ENCODE data around the gene ZFTA. TPM values are rescaled to one million over a fixed set of nuclear protein-coding genes. Genes with fewer than 3 reads are reported as not detected.
A peak's percentile ranks its signal among the peaks of the same experiment; 100 is the strongest.
"Not testable (repeated sequence)": the region's sequence is repeated elsewhere in the genome, so short reads cannot be mapped to it uniquely, and the experiment has no call there.

The ZFTA gene
- total RNA-seq: 2.9 TPM

- ATAC-seq: peak; percentile 27
These were observed at the start of gene ZFTA for GRCh38 chr11:63768237-63769041. TSS of gene ZFTA (minus strand) at chr11:63768775. CDS start at chr11:63768622, 153 bp downstream.

DNA sequence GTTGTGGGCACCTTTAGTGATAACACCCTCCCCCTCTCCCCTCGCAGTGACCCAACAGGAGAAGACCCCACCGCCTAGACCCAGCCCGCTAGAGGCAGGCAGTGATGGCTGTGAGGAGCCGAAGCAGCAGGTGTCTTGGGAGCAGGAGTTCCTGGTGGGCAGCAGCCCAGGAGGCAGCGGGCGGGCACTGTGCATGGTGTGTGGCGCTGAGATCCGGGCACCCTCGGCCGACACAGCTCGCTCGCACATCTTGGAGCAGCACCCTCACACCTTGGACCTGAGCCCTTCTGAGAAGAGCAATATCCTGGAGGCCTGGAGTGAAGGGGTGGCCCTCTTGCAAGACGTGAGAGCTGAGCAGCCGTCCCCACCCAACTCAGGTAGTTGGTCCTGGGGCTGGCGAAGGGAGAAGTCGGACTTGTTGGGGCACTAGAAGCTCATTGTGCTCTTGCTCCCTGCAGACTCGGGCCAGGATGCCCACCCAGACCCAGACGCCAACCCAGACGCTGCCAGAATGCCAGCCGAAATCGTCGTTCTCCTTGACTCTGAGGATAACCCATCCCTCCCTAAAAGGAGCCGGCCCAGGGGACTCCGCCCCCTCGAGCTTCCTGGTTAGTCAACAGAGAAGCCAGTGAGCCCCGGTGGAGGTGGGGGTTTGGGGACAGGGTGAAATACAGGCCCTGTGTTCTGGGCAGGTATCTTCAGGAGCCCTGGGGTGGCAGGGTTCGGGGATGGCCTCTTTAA is 49.4 kb upstream of the ZFTA start:
- ATAC-seq: no peak

DNA sequence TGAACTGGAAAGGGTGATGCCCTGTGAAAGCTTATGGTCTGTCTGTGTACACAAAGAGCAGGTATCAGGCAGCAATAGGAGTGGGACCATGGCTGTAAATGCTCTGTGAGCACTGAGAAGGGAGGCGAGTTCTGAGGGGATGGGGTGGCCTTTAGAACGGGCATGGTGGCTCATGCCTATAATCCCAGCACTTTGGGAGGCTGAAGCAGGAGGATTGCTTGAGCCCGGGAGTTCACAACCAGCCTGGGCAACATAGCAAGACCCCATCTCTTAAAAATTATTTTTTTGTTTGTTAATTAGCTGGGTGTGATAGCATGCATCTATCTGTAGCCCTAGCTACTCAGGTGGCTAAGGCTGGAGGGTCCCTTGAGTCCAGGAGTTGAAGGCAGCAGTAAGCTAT is 48.2 kb upstream of the ZFTA start:
- ATAC-seq: no peak

DNA sequence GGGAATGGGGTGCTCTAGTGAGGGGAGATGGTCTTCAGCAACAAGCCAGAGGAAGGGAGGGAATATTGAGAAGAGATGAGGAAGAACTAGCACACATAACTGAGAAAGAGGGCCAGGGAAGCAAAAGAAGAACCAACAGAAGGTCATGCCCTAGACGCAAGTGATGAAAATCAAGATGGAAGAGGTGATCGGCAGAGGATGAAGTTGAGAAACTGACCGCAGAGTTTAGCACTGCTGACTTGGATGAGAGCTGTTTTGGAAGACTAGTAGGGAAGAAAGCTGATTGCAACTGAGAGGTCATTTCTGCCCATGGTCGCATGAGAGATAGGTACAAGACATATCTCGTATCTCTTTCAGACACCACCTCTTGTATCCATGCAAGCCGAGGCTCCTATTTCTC is 47.6 kb upstream of the ZFTA start:
- no peak for ATAC-seq

- ATAC-seq: no peak
These were observed 45.8 kb upstream of the ZFTA start for GRCh38 chr11:63814383-63814736.

- peak; percentile 27 for ATAC-seq
These were observed 45.2 kb upstream of the ZFTA start for GRCh38 chr11:63813563-63814382.

DNA sequence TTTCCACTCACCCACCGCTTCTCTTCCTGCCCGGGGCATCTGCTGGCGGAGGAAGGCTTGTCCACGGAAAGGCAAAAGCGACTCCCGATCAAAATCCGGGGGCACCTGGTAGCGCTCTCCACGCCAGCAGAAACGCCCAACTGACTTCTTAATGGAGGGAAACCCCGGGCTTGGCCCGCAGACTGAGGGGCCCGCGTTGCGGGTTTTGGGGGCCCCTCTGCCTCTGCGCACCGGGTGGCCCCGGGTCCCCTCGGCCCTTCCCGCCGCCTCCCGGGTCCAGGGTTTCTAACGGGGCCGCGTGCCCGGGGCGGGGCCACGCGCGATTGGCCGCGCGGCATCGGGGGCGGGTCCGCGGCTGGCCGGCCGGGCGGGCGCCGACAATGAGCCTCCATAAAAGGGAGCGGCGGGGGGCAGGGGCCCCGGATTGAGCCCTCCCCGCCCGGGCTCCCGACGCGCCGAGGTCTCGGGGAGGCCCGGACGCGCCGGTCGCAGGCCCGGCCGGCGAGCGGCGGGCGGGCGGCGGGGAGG is 44.5 kb upstream of the ZFTA start, which contains the start of gene SPINDOC:
SPINDOC (plus strand) TSS at position 422 of the 528 bp plus-strand sequence. CDS start 231 bp downstream, outside the sequence.
- peak; percentile 76 for ATAC-seq

DNA sequence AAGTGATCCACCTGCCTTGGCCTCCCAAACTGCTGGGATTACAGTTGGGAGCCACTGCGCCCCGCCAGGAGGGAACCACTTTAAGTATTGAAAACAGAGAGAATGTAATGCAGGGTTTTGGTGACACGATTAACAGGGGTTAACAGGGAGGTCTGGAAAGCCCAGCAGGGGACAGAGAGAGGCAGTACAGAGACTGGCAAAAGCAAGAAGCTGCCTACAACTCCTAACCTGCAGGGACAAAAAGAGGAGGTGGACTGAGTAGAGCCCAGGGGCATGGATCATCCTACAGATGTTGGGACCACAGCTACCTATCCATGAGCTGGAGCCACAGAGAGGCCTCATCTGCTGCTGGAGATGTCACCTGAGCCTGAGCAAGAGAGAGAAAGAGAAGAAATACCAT is 42.9 kb upstream of the ZFTA start:
- no peak for ATAC-seq

GRCh38 chr11:63810383-63810782 is 41.8 kb upstream of the ZFTA start:
- ATAC-seq: not testable (repeated sequence)

DNA sequence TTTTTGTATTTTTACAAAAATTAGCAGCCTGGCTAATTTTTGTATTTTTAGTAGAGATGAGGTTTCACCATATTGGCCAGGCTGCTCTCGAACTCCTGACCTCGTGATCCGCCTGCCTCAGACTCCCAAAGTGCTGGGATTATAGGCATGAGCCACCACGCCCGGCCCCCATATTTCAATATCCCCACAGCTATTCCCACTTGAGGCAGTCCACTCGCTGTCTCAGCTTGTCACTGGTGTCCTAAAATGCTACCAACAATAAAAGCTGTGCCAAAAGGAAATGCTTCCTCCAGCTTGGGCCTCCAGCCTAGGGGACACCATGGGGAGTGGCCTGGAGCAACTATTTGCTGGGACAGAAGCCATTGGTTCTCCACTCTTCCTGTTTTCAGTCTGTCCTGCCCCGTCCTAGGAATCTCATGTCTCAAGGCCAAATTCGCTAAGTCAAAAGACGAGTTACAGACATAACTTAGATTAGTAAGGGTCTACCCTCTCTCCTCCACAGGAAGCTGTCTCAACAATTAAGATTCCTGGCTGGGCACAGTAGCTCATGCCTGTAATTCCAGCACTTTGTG is 37.4 kb upstream of the ZFTA start:
- no peak for ATAC-seq

DNA sequence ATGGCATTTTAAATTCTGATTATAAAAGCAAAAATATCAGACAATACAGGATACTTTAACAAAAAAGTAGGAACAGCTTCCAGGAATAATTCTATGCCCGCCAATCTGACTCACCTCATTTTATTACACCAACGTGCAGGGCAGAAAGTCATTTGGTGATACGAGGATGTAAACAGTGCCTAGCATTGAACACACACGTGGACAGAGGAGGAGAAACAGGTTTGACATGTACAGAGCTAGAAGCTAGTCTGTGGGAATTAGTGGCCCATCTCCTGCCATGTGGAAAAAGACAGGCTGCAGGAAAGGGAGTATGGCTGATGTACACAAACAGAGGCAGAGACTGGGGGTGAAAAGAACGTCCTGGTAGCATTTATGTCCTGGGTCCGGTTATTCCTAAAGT is 35.7 kb upstream of the ZFTA start:
- peak; percentile 90 for ATAC-seq

- peak; percentile 92 for ATAC-seq
These were observed 34.3 kb upstream of the ZFTA start for GRCh38 chr11:63802637-63803414.

DNA sequence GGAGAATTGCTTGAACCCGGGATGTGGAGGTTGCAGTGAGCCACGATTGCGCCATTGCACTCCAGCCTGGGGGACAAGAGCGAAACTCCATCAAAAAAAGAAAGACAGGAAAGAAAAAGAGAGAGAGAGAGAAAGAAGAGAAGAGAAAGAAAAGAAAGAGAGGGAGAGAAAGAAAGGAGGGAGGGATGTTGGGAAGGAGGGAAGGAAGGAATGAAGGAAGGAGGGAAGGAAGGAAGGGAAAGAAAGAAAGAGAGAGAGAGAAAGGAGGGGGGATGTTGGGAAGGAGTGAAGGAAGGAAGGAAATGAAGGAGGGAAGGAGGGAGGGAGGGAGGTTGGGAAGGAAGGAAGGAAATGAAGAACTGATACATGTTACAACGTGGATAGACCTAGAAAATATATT is 32.3 kb upstream of the ZFTA start:
- no peak for ATAC-seq

- ATAC-seq: no peak
These were observed 26.5 kb upstream of the ZFTA start for GRCh38 chr11:63795066-63795465.

- no peak for ATAC-seq
These were observed 24.6 kb upstream of the ZFTA start for GRCh38 chr11:63793161-63793560.

- no peak for ATAC-seq
These were observed 23.1 kb upstream of the ZFTA start for GRCh38 chr11:63791495-63792167.

DNA sequence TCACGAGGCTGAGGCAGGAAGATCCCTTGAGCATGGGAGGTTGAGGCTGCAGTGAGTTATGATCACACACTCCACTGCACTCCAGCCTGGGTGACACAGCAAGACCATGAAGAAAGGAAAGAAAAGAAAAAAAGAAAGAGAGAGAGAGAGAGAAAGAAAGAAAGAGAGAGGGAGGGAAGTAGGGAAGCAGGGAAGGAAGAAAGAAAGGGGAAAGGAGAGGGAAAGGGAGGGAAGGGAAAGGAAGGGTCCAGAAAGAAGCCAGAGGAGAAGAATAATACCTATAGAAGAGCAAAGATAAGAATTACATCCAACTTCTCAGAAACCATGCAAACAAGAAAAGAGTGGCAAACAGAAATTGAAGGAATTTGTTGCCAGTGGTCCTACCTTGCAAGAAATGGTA is 17.2 kb upstream of the ZFTA start:
- ATAC-seq: no peak

- ATAC-seq: no peak
These were observed 15.5 kb upstream of the ZFTA start for GRCh38 chr11:63783925-63784592.

GRCh38 chr11:63782749-63783148 is 14.2 kb upstream of the ZFTA start:
- ATAC-seq: no peak

GRCh38 chr11:63779039-63779438 is 10.5 kb upstream of the ZFTA start:
- ATAC-seq: no peak

Data from esophagus mucosa (tissue), 1 donor.